PC-3 (cell line): ENCODE data around the gene ZNF318.

ENCODE experiments used
- CTCF ChIP-seq: fragments of 300-600 bp; sonication (generic); conservative IDR thresholded peaks from 2 replicates; pipeline ENCODE4 v1.5.1; 2017; ENCODE audit warnings: antibody characterized with exemption, low read depth, mild to moderate bottlenecking, low read length
- EZH2 ChIP-seq: fragments of 300-600 bp; sonication (generic); IDR thresholded peaks from one replicate; pipeline ENCODE4 v1.6.1; 2017; ENCODE audit warnings: antibody characterized with exemption, mild to moderate bottlenecking, low read length; ENCODE audit not compliant: unreplicated experiment
- EZH2phosphoT487 ChIP-seq: fragments of 300-600 bp; sonication (generic); IDR thresholded peaks from 2 replicates; pipeline ENCODE4 v1.6.1; 2018; ENCODE audit warnings: mild to moderate bottlenecking, antibody characterized with exemption, low read length, borderline replicate concordance

DNA sequence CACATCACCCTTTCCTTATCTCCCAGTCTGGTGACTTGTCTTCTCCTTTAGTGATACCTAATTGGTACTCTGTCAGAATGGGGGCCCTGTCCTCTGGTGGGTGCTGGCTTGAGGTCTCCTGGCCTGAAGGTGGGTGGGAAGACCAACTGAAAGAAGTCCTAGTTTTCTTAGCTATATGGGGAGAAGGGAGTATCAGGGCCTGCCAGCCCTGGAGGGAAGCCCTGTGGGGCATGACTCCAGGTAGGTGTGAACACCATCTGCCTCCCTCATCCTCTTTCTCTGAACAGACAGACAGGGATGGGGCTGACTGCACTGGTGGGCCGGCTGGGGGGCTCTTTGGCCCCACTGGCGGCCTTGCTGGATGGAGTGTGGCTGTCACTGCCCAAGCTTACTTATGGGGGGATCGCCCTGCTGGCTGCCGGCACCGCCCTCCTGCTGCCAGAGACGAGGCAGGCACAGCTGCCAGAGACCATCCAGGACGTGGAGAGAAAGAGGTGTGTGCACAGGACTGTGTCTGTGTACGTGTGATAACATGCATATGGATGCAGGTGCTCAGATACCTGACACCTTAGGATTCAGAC is 65.6 kb downstream of the ZNF318 start:
- no peak for TF ChIP-seq CTCF
- TF ChIP-seq EZH2: no peak
- TF ChIP-seq EZH2phosphoT487: no peak
